Measurements from ENCODE around the gene ACTN4.

DNA sequence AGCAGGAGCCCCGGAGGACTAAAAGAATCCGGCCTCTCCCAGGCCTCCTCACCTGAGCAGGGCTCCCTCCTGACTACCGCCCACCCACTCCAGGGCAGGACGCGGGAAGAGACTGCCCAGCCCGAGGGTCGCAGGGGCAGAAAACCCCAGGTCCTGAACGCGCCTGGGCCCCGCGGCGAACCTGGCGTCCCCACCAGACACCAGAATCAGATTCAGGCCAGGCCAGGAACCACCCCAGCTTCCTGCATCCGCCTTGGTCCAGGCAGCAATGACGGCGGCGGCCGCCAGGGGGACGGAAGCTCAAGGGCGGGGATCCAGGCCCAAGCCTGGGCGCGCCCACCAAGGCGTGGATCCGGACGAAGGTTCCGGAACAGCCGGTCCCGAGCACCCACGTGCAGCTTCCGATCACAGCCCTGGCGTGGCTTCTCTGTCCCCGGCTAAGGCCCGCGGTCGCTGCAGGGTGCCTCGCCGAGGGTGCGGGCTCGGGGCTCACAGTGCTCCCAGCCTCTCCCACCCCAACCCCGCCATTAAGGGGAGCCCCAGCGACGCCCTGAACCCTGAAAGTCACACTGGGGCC lies 122.3 kb downstream of the ACTN4 start:
- TF ChIP-seq, protein P1, sequence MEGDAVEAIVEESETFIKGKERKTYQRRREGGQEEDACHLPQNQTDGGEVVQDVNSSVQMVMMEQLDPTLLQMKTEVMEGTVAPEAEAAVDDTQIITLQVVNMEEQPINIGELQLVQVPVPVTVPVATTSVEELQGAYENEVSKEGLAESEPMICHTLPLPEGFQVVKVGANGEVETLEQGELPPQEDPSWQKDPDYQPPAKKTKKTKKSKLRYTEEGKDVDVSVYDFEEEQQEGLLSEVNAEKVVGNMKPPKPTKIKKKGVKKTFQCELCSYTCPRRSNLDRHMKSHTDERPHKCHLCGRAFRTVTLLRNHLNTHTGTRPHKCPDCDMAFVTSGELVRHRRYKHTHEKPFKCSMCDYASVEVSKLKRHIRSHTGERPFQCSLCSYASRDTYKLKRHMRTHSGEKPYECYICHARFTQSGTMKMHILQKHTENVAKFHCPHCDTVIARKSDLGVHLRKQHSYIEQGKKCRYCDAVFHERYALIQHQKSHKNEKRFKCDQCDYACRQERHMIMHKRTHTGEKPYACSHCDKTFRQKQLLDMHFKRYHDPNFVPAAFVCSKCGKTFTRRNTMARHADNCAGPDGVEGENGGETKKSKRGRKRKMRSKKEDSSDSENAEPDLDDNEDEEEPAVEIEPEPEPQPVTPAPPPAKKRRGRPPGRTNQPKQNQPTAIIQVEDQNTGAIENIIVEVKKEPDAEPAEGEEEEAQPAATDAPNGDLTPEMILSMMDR (IDR thresholded peaks at IDR 0.05; ENCODE audit: extremely low read depth in 1 of 2, insufficient read depth in 1 of 2, low read depth in 1 of 2, low read length in 2 of 2): peak; percentile 79 to 84
- peak; percentile 77 for TF ChIP-seq POLR2AphosphoS5 (IDR thresholded peaks at IDR 0.05; ENCODE audit: insufficient read depth, low read depth, low read length)
- TF ChIP-seq POLR2A (IDR thresholded peaks at IDR 0.05; ENCODE audit: low read depth, low read length): no peak
- no peak for TF ChIP-seq JUN (IDR thresholded peaks at IDR 0.05; ENCODE audit: borderline replicate concordance, insufficient read depth, insufficient read length, low read depth)
